Measurements from ENCODE around the gene PPP1R9A.
"Not testable (repeated sequence)": the region's sequence is repeated elsewhere in the genome, so short reads cannot be mapped to it uniquely, and the experiment has no call there.

Gene PPP1R9A

DNA sequence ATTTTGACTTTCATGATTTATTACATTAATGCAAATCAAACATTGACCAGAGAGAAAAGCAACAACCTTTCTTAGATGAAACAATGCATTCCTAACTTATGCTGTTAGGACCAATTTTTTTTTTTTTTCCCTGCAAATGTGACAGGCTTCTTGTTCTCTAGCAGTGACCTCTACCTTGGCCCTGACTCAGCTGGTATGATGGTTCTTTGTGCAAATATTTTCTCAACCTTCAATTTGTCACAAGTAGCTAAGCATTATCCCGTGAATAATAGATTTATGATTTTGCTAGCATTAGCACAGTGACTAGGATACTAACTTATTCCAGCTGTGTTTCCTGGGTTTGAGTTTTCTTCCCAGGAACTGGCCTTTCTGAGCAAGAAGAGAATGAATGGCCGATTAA lies 64.9 kb downstream of the PPP1R9A start:
- no peak for DNase-seq (ENCODE audit: low read depth in 2 of 2, low spot score in 1 of 2)

DNA sequence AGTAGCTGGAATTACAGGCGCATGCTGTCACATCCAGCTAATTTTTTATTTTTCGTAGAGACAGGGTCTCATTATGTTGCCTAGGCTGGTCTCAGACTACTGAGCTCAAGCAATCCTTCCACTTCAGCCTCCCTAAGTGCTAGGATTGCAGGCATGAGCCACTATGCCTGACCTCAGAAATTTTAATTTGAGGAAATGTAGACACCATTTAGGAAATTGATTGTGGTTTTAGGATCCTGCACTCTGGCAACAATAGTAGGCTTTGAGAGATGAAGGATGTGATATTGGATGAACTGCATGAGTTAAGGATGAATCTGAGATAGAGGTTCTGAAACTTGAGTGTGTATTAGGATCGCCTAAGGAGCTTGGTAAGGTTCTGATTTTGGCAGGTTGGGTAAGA lies 66.5 kb downstream of the PPP1R9A start:
- no peak for DNase-seq (ENCODE audit: low read depth in 2 of 2, low spot score in 1 of 2)

DNA sequence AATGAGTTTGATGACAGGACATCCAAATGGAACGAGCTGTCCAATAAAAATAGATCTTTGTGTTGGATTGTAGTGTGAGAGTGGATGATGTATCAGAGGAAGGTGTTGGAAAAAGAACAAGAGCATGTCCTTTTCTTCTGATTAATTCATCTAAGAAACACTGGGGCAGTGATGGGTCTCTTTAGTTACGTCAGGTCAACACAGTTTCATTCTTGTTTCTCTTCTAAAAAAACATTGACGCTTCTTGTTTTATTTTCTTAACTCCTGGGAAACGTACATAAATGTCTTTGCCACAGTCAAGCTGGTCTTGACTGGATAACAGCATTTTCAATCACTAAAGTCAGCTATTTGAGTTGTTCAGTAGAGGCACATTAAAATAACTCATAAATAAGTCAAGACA lies 67.0 kb downstream of the PPP1R9A start:
- no peak for DNase-seq (ENCODE audit: low read depth in 2 of 2, low spot score in 1 of 2)

DNA sequence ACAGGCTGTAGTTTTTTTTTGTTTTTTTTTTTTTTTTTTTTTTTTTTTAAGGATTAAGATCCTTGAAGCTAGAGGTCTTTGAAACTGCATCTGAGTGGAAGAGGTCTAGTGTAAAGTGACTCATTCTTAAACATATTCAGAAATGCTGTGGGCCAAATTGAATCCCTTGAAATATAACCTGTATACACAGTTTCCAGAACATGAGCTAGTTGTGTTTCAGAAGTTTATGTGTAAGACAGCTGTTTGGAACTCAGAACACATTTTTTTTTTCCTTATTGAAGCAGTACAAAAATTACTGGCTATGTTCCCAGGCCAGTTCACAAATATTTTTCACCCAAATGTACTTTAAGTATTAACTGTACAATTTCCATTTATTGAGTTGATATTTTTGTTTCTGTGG lies 67.9 kb downstream of the PPP1R9A start:
- DNase-seq (ENCODE audit: low read depth in 2 of 2, low spot score in 1 of 2) = no peak

DNA sequence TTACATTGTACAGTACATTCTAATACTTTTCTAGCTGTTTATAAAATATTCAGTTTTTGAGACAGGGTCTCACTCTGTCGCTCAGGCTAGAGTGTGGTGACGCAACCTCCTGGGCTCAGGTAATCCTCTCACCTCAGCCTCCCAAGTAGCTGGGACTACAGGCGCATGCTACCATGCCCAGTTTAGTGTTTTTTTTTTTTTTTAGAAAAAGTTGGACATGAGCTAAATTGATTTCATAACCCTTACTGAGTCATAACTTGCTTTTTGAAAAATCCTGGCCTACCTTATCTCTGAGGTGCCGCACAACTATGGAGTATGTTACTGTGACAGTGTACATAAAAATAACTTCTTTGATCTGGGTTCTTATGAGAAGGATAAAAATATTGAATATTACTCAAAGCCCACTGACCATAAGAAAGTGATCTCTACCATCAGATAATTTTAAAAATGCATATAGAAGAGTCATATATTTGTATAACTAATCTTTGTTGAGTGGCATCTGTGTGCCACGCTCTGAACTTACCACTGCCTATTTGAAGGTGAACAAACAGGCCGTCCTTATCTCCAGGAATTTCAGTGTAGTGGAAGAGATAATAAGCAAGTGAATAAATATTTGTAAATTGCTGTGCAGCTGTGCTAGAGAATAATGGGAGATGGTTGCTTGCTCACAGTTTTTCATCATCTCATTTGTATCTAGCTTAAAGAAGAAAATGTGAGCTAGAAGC lies 73.2 kb downstream of the PPP1R9A start:
- DNase-seq (ENCODE audit: low read depth in 2 of 2, low spot score in 1 of 2) = no peak

DNA sequence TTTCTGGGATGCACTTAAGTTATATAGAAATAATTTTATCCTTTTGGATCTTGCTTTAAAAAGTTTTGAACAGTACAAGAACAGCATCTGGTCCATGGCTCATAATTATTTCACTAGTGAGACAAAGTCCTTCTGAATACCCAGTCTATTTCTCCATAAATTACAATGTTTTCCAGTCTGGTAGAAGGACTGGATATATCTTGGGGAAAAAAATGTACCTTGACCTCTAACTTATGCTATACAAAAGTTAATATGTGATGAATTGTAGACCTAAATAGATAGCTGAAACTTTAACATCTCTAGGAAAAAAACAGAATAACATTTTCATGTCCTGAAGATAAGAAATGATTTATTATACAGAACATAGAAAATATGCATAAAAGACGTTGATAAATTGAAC lies 88.5 kb downstream of the PPP1R9A start:
- no peak for DNase-seq (ENCODE audit: low read depth in 2 of 2, low spot score in 1 of 2)

DNA sequence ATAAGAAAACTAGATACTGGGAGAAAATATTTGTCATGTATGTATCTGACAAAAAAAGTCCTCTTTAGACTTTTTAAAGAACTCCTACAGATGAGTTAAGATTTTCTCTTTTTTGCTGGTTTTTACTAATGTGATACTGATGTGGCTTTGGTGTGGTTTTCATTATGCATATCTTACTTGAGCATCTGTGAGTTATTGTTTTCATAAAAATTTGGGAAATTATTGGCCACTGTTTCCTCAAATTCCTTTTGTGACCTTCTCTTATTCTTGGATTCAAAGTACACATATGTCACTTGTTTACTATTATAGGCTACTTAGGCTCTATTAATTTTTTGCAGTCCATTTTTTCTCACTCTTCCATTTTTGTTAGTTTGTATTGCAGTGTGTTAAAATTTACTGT lies 89.0 kb downstream of the PPP1R9A start:
- no peak for DNase-seq (ENCODE audit: low read depth in 2 of 2, low spot score in 1 of 2)

DNA sequence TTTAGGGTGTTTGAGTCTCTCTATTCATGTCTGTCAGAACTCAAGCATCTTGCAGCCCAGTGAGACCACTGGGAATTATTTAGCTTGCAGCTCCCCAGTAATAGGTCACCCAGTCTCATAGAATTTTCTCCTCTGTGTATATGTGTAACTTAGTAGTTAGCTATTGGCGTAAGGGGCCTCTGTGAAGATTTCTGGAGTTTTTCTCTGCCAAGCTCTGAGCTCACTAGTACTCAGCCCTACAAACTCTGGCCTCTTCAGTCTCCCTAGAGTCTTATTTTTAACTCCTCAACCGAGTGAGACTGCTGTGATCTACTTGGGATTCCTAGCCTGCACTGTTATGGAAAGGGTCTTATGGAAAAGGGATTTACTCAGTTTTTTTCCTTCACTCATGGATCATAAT lies 90.2 kb downstream of the PPP1R9A start:
- no peak for DNase-seq (ENCODE audit: low read depth in 2 of 2, low spot score in 1 of 2)

DNA sequence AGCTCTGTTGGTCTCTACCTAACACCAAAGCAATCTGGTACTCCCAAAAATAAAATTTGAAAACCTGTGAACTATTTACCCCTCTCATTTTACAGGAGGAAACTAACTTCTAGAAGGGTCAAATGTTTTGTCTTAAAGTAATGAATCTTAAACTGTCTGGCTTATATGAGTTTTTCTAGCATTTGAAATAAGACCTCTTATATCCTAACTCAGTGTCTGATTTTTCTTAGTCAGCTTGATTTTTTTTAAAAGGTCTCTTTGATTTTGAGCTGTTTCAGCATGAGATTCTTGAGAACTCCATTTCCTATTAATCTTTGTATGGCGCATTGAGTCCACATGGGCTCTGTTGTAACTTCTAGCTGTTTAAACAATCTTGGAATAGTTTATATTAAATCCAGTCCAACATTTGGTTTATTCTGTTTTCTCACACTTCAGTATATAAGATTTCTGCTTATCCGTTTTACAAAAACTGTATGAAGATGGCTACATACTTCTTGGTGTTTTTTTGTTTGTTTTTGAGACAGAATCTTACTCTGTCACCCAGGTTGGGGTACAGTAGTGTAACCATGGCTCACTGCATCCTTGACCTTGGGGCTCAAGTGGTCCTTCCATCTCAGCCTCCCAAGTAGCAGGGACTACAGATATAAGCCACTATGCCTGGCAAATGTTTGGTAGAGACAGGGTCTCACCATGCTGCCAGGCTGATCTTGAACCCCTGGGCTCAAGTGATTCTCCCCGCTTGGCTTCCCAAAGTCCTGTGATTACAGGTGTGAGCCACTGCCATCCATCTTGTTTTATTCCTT lies 91.1 kb downstream of the PPP1R9A start:
- no peak for DNase-seq (ENCODE audit: low read depth in 2 of 2, low spot score in 1 of 2)

DNA sequence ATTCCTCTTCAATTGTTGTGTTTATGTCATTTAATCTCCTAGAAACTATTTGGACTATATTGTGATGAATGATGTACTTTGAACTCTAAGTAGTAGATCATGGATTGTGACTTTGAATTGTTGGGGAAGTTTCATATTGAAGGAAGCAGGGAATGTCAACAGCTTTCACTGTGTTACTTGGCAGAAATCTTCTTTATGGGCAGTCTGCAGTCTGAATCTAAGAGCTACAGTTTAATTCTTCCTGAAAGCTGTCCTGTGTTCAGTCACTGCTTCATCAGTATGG lies 91.6 kb downstream of the PPP1R9A start:
- no peak for DNase-seq (ENCODE audit: low read depth in 2 of 2, low spot score in 1 of 2)

DNA sequence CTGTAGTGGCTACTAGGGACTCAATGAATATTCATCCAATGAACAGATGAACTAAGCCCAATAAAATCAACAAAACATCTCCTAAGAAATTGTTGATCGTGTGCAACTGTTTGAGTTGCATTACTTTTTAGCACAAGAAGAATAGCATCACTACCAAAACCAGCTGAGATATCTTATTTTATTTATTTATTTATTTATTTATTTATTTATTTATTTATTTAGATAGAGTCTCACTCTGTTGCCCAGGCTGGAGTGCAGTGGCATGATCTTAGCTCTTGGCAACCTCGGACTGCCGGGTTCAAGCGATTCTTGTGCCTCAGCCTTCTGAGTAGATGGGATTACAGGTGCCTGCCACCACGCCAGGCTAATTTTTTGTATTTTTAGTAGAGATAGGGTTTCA lies 92.2 kb downstream of the PPP1R9A start:
- not testable (repeated sequence) for DNase-seq (ENCODE audit: low read depth in 2 of 2, low spot score in 1 of 2)

DNA sequence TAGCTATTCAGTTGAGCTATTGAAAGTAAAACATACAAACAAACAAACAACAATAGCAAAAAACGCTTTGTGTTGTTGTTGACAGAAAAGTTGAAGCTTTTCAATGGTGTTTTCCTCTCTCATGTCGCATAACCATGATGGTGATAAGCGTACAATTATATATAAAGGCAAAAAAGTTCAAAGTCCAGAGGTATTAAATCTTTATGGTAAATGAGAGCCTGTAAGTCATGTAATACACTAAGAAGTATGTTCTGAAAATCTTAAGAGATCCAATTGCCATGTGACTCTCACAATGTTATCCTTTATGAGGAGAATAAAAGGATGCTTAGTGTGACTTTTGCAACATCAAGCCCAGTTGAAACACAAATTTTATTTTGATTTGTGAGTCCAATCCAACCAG lies 93.9 kb downstream of the PPP1R9A start:
- DNase-seq (ENCODE audit: low read depth in 2 of 2, low spot score in 1 of 2) = no peak

DNA sequence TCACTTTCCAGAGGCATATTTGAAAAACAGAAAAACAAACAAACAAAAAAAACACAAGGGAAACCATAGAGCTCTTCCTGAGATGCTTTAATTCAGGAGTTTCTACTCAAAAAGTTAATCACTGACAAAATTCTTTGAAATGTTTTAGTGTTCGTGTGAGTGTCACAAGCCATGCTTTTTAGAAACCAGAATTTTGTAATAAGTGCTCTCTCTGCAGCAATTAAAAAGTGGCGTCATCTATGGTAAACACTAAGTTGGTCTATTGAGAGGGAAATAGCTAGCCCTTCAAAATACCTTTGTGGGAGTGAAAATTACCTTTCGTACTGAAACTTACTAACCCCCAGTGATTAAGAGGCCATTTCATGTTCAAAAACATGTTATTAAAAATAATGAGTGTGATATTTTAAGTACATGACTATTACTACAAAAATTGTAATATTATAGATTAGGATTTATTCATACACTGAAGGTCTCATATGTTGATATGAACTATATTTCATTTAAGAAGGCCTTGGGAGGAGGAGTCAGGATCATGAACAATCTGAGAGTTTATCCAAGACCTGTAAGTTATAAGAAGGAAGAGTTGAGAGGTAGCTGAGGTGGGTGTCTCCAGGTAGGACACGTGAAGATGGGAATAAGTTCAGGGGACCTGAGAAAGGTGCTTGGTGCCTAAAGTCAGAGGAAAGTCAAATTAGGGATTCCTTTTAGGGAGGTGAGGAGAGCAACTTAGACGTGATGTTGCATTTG lies 94.6 kb downstream of the PPP1R9A start:
- DNase-seq (ENCODE audit: low read depth in 2 of 2, low spot score in 1 of 2) = no peak

DNA sequence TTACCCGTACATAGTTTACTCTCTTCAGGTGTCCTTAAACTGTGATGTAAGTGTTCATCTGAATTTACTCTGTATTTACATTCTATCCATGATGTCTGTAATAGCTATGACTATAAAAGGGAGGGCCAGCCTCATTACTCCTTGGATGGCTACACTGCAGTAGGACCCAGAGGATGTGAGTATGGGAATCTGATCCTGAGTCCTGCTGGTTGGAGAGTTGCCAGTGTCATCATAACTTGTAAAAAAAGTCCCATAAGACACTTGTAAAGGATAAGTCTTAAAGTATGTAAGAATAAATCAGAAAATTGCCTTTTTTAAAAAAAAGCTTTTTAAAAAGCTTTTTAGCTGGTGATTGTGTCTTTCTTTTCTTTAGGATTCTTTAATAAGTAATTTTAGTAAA lies 95.4 kb downstream of the PPP1R9A start:
- DNase-seq (ENCODE audit: low read depth in 2 of 2, low spot score in 1 of 2) = no peak

DNA sequence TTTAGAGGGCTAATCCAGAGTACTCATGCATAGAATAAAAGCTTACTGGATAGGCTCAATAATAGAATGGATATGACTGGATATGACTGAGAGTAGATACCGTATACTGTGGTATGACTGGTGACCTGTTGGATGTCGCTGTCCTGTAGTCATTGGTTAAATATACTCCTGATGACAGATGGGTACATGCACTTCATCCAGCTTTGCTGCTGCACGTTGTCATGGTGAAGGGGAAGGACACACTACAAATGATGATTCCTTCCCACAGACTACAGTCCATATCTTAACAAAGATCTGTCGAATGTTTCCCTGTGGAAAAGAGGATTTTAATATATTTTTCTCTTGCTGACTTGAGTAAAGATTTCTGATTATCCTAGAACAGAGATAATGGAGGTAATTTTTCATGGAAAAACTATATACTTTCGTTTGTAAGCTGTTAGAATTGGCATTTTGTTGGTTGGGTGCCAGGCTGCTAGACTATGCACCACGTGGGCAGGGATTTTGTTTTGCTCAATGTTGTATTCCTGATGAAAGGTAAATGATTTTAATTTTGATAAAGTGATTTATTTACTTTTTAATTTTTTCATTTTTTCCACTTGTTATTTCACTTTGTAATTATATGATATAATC lies 97.3 kb downstream of the PPP1R9A start:
- no peak for DNase-seq (ENCODE audit: low read depth in 2 of 2, low spot score in 1 of 2)

DNA sequence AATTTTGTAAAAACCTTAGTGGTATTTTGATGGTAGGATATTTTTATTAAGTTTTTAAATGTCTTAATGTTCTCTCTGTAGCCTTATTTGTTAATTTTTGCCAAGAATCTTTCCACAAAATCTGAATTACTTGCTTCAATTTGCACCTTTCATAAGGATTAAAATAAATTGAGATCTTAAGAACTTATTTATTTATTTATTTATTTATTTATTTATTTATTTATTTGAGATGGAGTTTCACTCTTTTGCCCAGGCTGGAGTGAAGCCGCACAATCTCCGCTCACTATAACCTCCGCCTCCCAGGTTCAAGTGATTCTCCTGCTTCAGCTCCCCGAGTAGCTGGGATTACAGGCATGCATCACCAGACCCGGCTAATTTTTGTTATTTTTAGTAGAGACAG lies 98.6 kb downstream of the PPP1R9A start:
- no peak for DNase-seq (ENCODE audit: low read depth in 2 of 2, low spot score in 1 of 2)

DNA sequence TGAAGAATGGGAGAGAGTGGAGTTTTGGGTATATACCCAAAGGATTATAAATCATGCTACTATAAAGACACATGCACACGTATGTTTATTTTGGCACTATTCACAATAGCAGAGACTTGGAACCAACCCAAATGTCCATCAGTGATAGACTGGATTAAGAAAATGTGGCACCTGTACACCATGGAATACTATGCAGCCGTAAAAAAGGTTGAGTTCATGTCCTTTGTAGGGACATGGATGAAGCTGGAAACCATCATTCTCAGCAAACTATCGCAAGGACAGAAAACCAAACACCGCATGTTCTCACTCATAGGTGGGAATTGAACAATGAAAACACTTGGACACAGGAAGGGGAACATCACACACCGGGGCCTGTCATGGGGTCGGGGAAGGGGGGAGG lies 101.4 kb downstream of the PPP1R9A start:
- not testable (repeated sequence) for DNase-seq (ENCODE audit: low read depth in 2 of 2, low spot score in 1 of 2)

DNA sequence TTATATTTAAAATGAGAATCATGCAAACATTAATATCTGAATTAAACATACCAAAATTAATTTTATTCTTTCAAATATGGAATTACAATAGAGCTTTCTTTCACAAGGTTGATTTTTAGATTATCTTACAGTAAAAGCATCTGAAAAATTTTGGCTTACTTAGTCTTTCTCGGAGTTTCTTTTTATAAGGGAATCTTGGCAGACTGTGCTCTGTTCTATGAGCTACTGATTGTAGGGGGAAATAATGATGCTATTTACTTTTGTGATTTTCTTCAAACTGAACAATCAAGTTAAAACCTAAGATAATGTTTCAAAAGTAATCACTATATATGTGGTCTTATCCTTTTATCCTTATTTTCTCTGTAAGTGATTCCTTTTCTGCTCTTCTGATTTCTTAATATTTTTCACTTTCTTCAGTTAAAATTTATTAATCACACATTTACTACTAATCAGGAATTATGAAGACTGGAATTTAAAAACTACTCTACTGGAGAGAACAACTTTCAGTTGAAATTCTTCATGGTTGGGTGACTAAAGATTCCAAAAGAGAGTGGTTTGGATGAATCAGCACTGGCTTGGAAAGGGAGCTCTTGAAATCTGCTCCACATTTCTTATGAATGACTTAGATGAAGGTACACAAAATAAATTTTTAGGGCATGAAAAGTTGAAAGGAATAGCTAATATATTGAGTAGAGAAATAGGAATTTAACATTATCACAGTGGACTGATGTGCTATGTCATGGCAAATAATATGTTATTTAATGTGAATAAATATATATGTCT lies 103.9 kb downstream of the PPP1R9A start:
- DNase-seq (ENCODE audit: low read depth in 2 of 2, low spot score in 1 of 2) = no peak

DNA sequence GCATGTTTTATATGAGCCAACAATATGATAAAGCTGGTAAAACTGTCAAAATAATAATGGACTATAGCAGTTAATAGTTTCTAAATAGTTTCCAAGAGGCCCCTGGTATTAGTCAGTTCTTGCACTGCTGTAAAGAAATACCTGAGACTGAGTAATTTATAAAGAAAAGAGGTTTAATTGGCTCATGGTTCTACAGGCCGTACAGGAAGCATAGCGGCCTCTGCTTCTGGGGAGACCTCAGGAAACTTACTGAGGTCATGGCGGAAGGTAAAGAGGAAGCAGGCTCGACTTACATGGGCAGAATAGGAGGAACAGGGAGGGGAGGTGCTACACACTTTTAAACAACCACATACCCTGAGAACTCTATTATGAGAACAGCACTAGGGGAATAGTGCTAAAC lies 104.6 kb downstream of the PPP1R9A start:
- DNase-seq (ENCODE audit: low read depth in 2 of 2, low spot score in 1 of 2) = no peak

DNA sequence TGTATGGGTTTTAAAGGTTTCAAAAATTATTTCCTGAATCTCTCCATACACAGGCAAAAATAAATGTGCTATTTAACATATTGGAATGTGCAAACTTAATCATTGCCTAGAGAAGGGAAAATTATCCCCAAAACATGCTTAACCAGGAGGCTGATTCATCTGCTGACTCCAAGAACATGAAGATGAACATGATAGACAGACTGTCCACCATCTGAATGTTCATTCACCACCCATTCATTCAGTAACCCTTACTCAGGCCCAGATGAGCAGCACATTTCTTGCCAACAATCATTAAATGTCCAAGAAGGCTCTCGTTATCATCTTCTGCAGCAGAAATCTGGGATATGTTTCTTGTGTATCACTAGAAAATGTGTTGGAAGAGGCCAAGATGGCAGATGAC lies 110.6 kb downstream of the PPP1R9A start:
- DNase-seq (ENCODE audit: low read depth in 2 of 2, low spot score in 1 of 2) = no peak

DNA sequence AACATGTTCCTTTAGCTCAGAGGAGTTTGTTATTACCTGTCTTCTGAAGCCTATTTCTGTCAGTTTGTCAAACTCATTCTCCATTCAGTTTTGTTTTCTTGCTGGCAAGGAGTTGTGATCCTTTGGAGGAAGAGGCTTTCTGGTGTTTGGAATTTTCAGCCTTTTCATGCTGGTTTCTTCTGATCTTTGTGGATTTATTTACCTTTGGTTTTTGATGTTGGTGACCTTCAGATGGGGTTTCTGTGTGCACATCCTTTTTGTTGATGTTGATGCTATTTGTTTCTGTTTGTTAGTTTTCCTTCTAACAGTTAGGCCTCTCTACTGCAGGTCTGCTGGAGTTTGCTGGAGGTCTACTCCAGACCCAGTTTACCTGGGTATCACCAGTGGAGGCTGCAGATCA lies 118.6 kb downstream of the PPP1R9A start:
- DNase-seq (ENCODE audit: low read depth in 2 of 2, low spot score in 1 of 2) = no peak
